OCI-LY3 (cell line): ENCODE results near the gene CDH15.

Source experiments
- CTCF ChIP-seq: fragments of 200-600, 300-600 bp; sonication (generic); IDR thresholded peaks from 2 replicates; pipeline ENCODE4 v1.5.1; 2014; ENCODE audit warnings: antibody characterized with exemption, low read length, low read depth
- EZH2phosphoT487 ChIP-seq: fragments of 200-600 bp; shearing (Covaris generic); IDR thresholded peaks from 2 replicates; pipeline ENCODE4 v1.6.1; 2018; ENCODE audit warnings: antibody characterized with exemption, mixed run types, low read depth

- TF ChIP-seq CTCF (no peak), EZH2phosphoT487 (no peak)
Observed at GRCh38 chr16:89138843-89139520, 32.6 kb upstream of the CDH15 start.
